SK-N-SH treated with all-trans-retinoic acid at 6 μM for 48 hours (cell line): ENCODE results near the gene ADAMTSL1.

Source experiments
- ATAC-seq: fragments of 200-7000 bp; cut with Tn5 transposase; 3 replicates; pipeline ENCODE4 v1.9.1; 2020; ENCODE audit warnings: mild to moderate bottlenecking, moderate library complexity
- ARNTL ChIP-seq: fragments of 450-650 bp; formaldehyde crosslinking; IDR thresholded peaks from 2 replicates; pipeline ENCODE4 v1.5.0; 2020; ENCODE audit warnings: low read depth, mild to moderate bottlenecking, moderate library complexity, borderline replicate concordance
- BACH2 ChIP-seq: fragments of 250-450 bp; sonication (Bioruptor Pico); IDR thresholded peaks from 2 replicates; pipeline ENCODE4 v1.9.0; 2021; ENCODE audit warnings: mild to moderate bottlenecking, borderline replicate concordance
- CREB5 ChIP-seq: fragments of 250-450 bp; sonication (Bioruptor Pico); IDR thresholded peaks from 2 replicates; pipeline ENCODE4 v1.5.1; 2020; ENCODE audit warnings: low read depth, mild to moderate bottlenecking, moderate library complexity
- CSDC2 ChIP-seq: fragments of 250-450 bp; sonication (Bioruptor Pico); IDR thresholded peaks from 2 replicates; pipeline ENCODE4 v1.5.0; 2020; ENCODE audit warnings: mild to moderate bottlenecking, moderate library complexity
- ESRRG ChIP-seq: fragments of 250-450 bp; sonication (Bioruptor Pico); IDR thresholded peaks from 2 replicates; pipeline ENCODE4 v1.6.1; 2021; ENCODE audit warnings: mild to moderate bottlenecking
- GLIS3 ChIP-seq: fragments of 250-450 bp; sonication (Bioruptor Pico); IDR thresholded peaks from 2 replicates; pipeline ENCODE4 v1.5.0; 2020; ENCODE audit warnings: mild to moderate bottlenecking, moderate library complexity
- ISL1 ChIP-seq: fragments of 250-450 bp; sonication (Bioruptor Pico); IDR thresholded peaks from 2 replicates; pipeline ENCODE4 v2.1.2; 2022; ENCODE audit warnings: mild to moderate bottlenecking, moderate library complexity
- PATZ1 ChIP-seq: fragments of 250-450 bp; sonication (Bioruptor Pico); IDR thresholded peaks from 2 replicates; pipeline ENCODE4 v1.8.0; 2020; ENCODE audit warnings: mild to moderate bottlenecking, moderate library complexity, borderline replicate concordance
- PPARA ChIP-seq: fragments of 250-450 bp; sonication (Bioruptor Pico); IDR thresholded peaks from 2 replicates; pipeline ENCODE4 v1.5.0; 2020; ENCODE audit warnings: mild to moderate bottlenecking, borderline replicate concordance
- RARB ChIP-seq: fragments of 250-450 bp; sonication (Bioruptor Pico); IDR thresholded peaks from 2 replicates; pipeline ENCODE4 v1.8.0; 2021; ENCODE audit warnings: mild to moderate bottlenecking, moderate library complexity
- SNAI2 ChIP-seq: fragments of 250-450 bp; sonication (Bioruptor Pico); IDR thresholded peaks from 2 replicates; pipeline ENCODE4 v1.5.0; 2020; ENCODE audit warnings: mild to moderate bottlenecking, moderate library complexity
- TCF4 ChIP-seq: fragments of 250-450 bp; sonication (Bioruptor Pico); IDR thresholded peaks from 2 replicates; pipeline ENCODE4 v1.8.0; 2021; ENCODE audit warnings: mild to moderate bottlenecking, moderate library complexity, borderline replicate concordance
- TOX ChIP-seq: fragments of 250-450 bp; sonication (Bioruptor Pico); IDR thresholded peaks from 2 replicates; pipeline ENCODE4 v1.8.0; 2021; ENCODE audit warnings: mild to moderate bottlenecking, moderate library complexity, borderline replicate concordance
- ZFP3 ChIP-seq: fragments of 250-450 bp; sonication (Bioruptor Pico); IDR thresholded peaks from 2 replicates; pipeline ENCODE4 v1.5.0; 2020; ENCODE audit warnings: mild to moderate bottlenecking, moderate library complexity
- ZFP30 ChIP-seq: fragments of 450-650 bp; formaldehyde crosslinking; IDR thresholded peaks from 2 replicates; pipeline ENCODE4 v1.5.0; 2022; ENCODE audit warnings: mild to moderate bottlenecking, moderate library complexity
- ZNF70 ChIP-seq: fragments of 450-650 bp; formaldehyde crosslinking; IDR thresholded peaks from 2 replicates; pipeline ENCODE4 v1.5.0; 2020; ENCODE audit warnings: mild to moderate bottlenecking, moderate library complexity
- TF ChIP-seq, protein P1 (sequence below): fragments of 250-450 bp; sonication (Bioruptor Pico); IDR thresholded peaks from 2 replicates; pipeline ENCODE4 v1.5.0; 2020; ENCODE audit warnings: mild to moderate bottlenecking, moderate library complexity
- TF ChIP-seq, protein P2 (sequence below): fragments of 250-450 bp; sonication (Bioruptor Pico); IDR thresholded peaks from 2 replicates; pipeline ENCODE4 v1.5.1; 2021; ENCODE audit warnings: mild to moderate bottlenecking, moderate library complexity
- TF ChIP-seq, protein P3 (sequence below): fragments of 250-450 bp; sonication (Bioruptor Pico); IDR thresholded peaks from 2 replicates; pipeline ENCODE4 v1.8.0; 2021; ENCODE audit warnings: low read depth, mild to moderate bottlenecking, moderate library complexity, borderline replicate concordance

Gene ADAMTSL1

GRCh38 chr9:18743421-18743820 lies 269.5 kb downstream of the ADAMTSL1 start:
- TF ChIP-seq TOX (CRISPR knock-in tag) (no peak), ZFP30 (CRISPR knock-in tag) (no peak), ESRRG (CRISPR knock-in tag) (no peak), CSDC2 (CRISPR knock-in tag) (no peak), ZFP3 (CRISPR knock-in tag) (no peak), PPARA (no peak), TCF4 (no peak), SNAI2 (CRISPR knock-in tag) (no peak), BACH2 (CRISPR knock-in tag) (no peak), GLIS3 (CRISPR knock-in tag) (no peak), ZNF70 (CRISPR knock-in tag) (no peak), PATZ1 (CRISPR knock-in tag) (no peak), CREB5 (no peak), ISL1 (CRISPR knock-in tag) (no peak), RARB (no peak)
- TF ChIP-seq, protein P1, sequence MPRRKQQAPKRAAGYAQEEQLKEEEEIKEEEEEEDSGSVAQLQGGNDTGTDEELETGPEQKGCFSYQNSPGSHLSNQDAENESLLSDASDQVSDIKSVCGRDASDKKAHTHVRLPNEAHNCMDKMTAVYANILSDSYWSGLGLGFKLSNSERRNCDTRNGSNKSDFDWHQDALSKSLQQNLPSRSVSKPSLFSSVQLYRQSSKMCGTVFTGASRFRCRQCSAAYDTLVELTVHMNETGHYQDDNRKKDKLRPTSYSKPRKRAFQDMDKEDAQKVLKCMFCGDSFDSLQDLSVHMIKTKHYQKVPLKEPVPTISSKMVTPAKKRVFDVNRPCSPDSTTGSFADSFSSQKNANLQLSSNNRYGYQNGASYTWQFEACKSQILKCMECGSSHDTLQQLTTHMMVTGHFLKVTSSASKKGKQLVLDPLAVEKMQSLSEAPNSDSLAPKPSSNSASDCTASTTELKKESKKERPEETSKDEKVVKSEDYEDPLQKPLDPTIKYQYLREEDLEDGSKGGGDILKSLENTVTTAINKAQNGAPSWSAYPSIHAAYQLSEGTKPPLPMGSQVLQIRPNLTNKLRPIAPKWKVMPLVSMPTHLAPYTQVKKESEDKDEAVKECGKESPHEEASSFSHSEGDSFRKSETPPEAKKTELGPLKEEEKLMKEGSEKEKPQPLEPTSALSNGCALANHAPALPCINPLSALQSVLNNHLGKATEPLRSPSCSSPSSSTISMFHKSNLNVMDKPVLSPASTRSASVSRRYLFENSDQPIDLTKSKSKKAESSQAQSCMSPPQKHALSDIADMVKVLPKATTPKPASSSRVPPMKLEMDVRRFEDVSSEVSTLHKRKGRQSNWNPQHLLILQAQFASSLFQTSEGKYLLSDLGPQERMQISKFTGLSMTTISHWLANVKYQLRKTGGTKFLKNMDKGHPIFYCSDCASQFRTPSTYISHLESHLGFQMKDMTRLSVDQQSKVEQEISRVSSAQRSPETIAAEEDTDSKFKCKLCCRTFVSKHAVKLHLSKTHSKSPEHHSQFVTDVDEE (CRISPR knock-in tag) = no peak
- TF ChIP-seq, protein P2, sequence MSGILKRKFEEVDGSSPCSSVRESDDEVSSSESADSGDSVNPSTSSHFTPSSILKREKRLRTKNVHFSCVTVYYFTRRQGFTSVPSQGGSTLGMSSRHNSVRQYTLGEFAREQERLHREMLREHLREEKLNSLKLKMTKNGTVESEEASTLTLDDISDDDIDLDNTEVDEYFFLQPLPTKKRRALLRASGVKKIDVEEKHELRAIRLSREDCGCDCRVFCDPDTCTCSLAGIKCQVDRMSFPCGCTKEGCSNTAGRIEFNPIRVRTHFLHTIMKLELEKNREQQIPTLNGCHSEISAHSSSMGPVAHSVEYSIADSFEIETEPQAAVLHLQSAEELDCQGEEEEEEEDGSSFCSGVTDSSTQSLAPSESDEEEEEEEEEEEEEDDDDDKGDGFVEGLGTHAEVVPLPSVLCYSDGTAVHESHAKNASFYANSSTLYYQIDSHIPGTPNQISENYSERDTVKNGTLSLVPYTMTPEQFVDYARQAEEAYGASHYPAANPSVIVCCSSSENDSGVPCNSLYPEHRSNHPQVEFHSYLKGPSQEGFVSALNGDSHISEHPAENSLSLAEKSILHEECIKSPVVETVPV (CRISPR knock-in tag) = no peak
- no peak for ATAC-seq

GRCh38 chr9:18743971-18744370 lies 270.0 kb downstream of the ADAMTSL1 start:
- TF ChIP-seq GLIS3 (CRISPR knock-in tag) = no peak
- TF ChIP-seq PPARA = no peak
- no peak for TF ChIP-seq PATZ1 (CRISPR knock-in tag)
- no peak for TF ChIP-seq ZFP30 (CRISPR knock-in tag)
- ATAC-seq = no peak

DNA sequence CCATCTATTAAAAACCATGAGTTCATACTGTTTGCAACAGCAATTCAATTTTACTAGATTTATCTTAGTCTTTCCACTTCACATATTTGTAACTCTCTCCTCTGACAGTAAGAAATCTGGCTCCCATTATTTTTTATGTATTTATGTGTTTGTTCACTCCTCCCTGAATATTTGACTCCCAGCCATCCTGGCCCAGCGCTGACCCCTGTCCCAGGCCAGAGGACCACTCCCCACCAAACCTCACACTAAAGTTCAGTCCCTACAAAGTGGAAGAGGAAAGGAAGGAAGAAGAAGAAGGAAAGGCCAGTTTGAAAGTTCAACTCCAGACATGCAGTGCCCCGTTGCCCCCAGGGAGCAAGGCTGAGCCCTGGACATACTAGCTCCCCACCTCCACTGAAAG lies 271.8 kb downstream of the ADAMTSL1 start:
- no peak for TF ChIP-seq ARNTL (CRISPR knock-in tag)
- no peak for TF ChIP-seq ESRRG (CRISPR knock-in tag)
- no peak for TF ChIP-seq ZFP3 (CRISPR knock-in tag)
- no peak for TF ChIP-seq SNAI2 (CRISPR knock-in tag)
- TF ChIP-seq BACH2 (CRISPR knock-in tag) = no peak
- TF ChIP-seq, protein P3, sequence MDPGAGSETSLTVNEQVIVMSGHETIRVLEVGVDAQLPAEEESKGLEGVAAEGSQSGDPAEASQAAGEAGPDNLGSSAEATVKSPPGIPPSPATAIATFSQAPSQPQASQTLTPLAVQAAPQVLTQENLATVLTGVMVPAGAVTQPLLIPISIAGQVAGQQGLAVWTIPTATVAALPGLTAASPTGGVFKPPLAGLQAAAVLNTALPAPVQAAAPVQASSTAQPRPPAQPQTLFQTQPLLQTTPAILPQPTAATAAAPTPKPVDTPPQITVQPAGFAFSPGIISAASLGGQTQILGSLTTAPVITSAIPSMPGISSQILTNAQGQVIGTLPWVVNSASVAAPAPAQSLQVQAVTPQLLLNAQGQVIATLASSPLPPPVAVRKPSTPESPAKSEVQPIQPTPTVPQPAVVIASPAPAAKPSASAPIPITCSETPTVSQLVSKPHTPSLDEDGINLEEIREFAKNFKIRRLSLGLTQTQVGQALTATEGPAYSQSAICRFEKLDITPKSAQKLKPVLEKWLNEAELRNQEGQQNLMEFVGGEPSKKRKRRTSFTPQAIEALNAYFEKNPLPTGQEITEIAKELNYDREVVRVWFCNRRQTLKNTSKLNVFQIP (CRISPR knock-in tag) = no peak
- no peak for TF ChIP-seq ZFP30 (CRISPR knock-in tag)
- ATAC-seq = no peak
